Activated naive CD4-positive, alpha-beta T cell treated with anti-CD3 and anti-CD28 coated beads, Interleukin-2, amount 50 U/mL, for 72 hours (primary cell): ENCODE data around the gene STK35. TPM values are rescaled to one million over a fixed set of nuclear protein-coding genes. Genes with fewer than 3 reads are reported as not detected.
"Not testable (repeated sequence)": the region's sequence is repeated elsewhere in the genome, so short reads cannot be mapped to it uniquely, and the experiment has no call there.

Source experiments
- ATAC-seq, 2 donors: fragments of 150-1000 bp; cut with Tn5 transposase; 2 replicates each; pipeline ENCODE4 v1.10.0; 2021; ENCODE audit warnings: mild to moderate bottlenecking in 2 of 2, moderate library complexity in 2 of 2
- DNase-seq, 2 donors: peaks; one replicate each; pipeline ENCODE4 v3.0.0; 2021 to 2022; ENCODE audit warnings: low spot score in 2 of 2
- H3K27ac Mint-ChIP-seq, 2 donors: one replicate each; pipeline ENCODE4 v1.8.0; 2022; ENCODE audit warnings: mild to moderate bottlenecking in 2 of 2, mixed read lengths in 2 of 2
- H3K36me3 Mint-ChIP-seq, 2 donors: one replicate each; pipeline ENCODE4 v1.8.0; 2022; ENCODE audit warnings: mixed read lengths in 2 of 2
- H3K9me3 Mint-ChIP-seq, 2 donors: one replicate each; pipeline ENCODE4 v1.8.0; 2022; ENCODE audit warnings: mixed read lengths in 2 of 2
- total RNA-seq, 2 donors: library from RNA; stranded (reverse); gene quantifications; one replicate each; pipeline ENCODE4 v1.2.3, GENCODE V29; 2022

Gene STK35
- total RNA-seq, 2 donors from 2014 or later, result 23.5 to 23.8 TPM

- Mint-ChIP-seq H3K9me3 (no peaks in the 10 kb centered on the region), H3K27ac (no peak overlapping the region), H3K36me3 (no peaks in the 10 kb centered on the region)
- DNase-seq (no peak), ATAC-seq (no peak)
These were observed 78.3 kb downstream of the STK35 start for GRCh38 chr20:2179949-2180348.

- no peak for ATAC-seq
- no peak for DNase-seq
These were observed 81.8 kb downstream of the STK35 start for GRCh38 chr20:2183381-2183780.

GRCh38 chr20:2184933-2185332 is 83.3 kb downstream of the STK35 start:
- not testable (repeated sequence) for DNase-seq, H3K36me3 Mint-ChIP-seq, ATAC-seq, H3K9me3 Mint-ChIP-seq, H3K27ac Mint-ChIP-seq

More at GRCh38 chr20:2183381-2183780, 81.8 kb downstream of the STK35 start:
- H3K9me3 Mint-ChIP-seq, result no peaks in the 10 kb centered on the region
- H3K27ac Mint-ChIP-seq, result no peak overlapping the region
- H3K36me3 Mint-ChIP-seq, result no peaks in the 10 kb centered on the region

- ATAC-seq (no peak), DNase-seq (no peak)
- Mint-ChIP-seq H3K9me3 (no peaks in the 10 kb centered on the region), H3K27ac (no peak overlapping the region), H3K36me3 (no peaks in the 10 kb centered on the region)
These were observed 94.0 kb downstream of the STK35 start for GRCh38 chr20:2195614-2196013.

GRCh38 chr20:2197166-2197565 is 95.5 kb downstream of the STK35 start:
- no peak for DNase-seq
- H3K27ac Mint-ChIP-seq, result no peak overlapping the region
- H3K36me3 Mint-ChIP-seq, result no peaks in the 10 kb centered on the region
- no peaks in the 10 kb centered on the region for H3K9me3 Mint-ChIP-seq
- ATAC-seq, result no peak

Other genes starting within 250 kb of the STK35 start
- gene SIRPA, start 206.4 kb upstream of the STK35 start, total RNA-seq, result under 1 TPM in 1 of 2 donors, not detected in 1; 0.12 TPM
- not detected for gene PDYN, start 107.8 kb upstream of the STK35 start, total RNA-seq
- under 1 TPM in 1 of 2 donors, not detected in 1; 0.16 TPM for gene TGM3, start 194.2 kb downstream of the STK35 start, total RNA-seq